Mucosa of rectum (tissue), 2 donors: ENCODE data around the gene CAPSL.

Source experiments
- H3K27ac ChIP-seq, 2 donors: one replicate each; pipeline ENCODE4 v1.7.0; 2013; ENCODE audit warnings: inconsistent platforms in 2 of 2, low read depth in 2 of 2, low read length in 2 of 2
- H3K27me3 ChIP-seq, 2 donors: one replicate each; pipeline ENCODE4 v1.7.0; 2013; ENCODE audit warnings: low read length in 2 of 2; ENCODE audit not compliant: control insufficient read depth in 2 of 2, insufficient read depth in 2 of 2
- H3K36me3 ChIP-seq, 2 donors: one replicate each; pipeline ENCODE4 v1.7.0; 2013; ENCODE audit warnings: low read length in 2 of 2; ENCODE audit not compliant: control insufficient read depth in 2 of 2, insufficient read depth in 2 of 2
- H3K4me1 ChIP-seq, 2 donors: one replicate each; pipeline ENCODE4 v1.7.0; 2013; ENCODE audit warnings: low read length in 2 of 2, mild to moderate bottlenecking in 1 of 2; ENCODE audit not compliant: control insufficient read depth in 2 of 2, insufficient read depth in 2 of 2
- H3K4me3 ChIP-seq, 2 donors: one replicate each; pipeline ENCODE4 v1.7.0; 2013; ENCODE audit warnings: low read length in 2 of 2
- H3K9ac ChIP-seq, 2 donors: one replicate each; pipeline ENCODE4 v1.7.0; 2013; ENCODE audit warnings: low read length in 2 of 2, low read depth in 1 of 2, mild to moderate bottlenecking in 1 of 2
- H3K9me3 ChIP-seq, 2 donors: one replicate each; pipeline ENCODE4 v1.7.0; 2013; ENCODE audit warnings: low read length in 2 of 2; ENCODE audit not compliant: control insufficient read depth in 2 of 2
- donor health status: healthy.
- donor health status: Normal muscosa, but diverticular disease.

CAPSL gene

DNA sequence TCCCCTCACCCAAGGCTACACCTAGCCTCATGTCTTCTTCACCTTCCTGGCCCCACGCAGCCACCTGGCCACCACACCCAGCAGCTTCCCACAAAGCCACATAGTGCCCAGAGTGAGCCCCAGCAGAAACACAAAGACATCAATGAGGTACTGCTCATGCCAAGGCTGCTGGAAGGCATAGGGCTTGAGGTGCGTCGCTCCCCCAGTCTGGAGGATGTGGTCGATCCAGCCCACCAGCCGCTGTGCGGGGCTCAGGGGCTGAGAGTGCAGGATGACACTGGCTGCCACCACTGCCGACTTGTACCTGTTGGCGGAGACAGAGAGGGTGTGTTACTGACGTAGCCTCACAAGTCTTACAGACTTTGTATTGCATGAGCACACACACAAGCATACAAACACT is 15.8 kb upstream of the CAPSL start:
- H3K27ac ChIP-seq: no peak overlapping the region
- no peak overlapping the region for H3K4me3 ChIP-seq
- H3K36me3 ChIP-seq: no peaks in the 10 kb centered on the region
- no peaks in the 10 kb centered on the region for H3K4me1 ChIP-seq
- no peak overlapping the region for H3K9ac ChIP-seq
- no peaks in the 10 kb centered on the region for H3K9me3 ChIP-seq
- H3K27me3 ChIP-seq: no peaks in the 10 kb centered on the region

DNA sequence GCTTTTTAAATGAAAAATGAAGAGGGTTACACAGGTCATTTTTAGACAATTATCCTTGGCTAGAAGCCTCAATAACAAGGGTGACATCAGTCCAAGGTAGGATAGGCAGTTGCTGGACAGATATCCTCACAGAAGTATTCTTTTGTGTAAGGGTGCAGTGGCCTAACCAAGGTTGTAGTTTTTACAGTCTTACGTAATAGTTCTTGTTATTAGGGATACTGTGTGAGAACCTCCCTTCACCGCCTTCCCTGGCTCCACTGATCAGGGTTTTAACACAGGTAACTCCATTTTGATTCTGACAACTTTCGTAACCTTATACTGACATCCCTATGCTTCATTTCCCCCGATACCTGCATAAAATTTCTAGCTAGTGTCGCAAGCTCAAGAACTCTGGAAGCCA is 8.7 kb upstream of the CAPSL start:
- no peak overlapping the region for H3K9ac ChIP-seq

DNA sequence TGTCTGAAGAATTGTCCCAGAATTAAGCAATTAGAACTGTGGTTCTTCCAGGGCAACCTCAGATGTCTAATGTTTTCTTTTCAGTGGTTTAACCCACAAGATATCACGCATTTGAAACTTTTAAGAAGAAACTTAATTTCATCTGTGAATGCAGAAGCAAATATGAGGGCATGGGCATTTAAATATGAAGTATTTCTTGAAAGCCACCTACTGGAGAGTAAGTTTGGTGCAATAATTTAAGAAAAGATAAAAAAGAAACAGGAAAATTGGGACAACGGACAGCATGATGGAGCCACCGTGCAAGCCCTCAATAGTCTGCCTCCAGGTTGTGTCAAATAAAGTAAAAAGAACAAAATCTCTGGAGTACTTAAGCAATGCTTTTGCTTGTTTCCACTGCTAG is 1.2 kb upstream of the CAPSL start:
- H3K27ac ChIP-seq: no peak overlapping the region
- no peaks in the 10 kb centered on the region for H3K4me1 ChIP-seq
- H3K4me3 ChIP-seq: no peak overlapping the region
- no peaks in the 10 kb centered on the region for H3K27me3 ChIP-seq
- no peaks in the 10 kb centered on the region for H3K36me3 ChIP-seq
- no peaks in the 10 kb centered on the region for H3K9me3 ChIP-seq
- no peak overlapping the region for H3K9ac ChIP-seq

More for the DNA sequence above, 8.7 kb upstream of the CAPSL start:
- Histone ChIP-seq H3K9me3 (no peaks in the 10 kb centered on the region), H3K36me3 (no peaks in the 10 kb centered on the region), H3K27ac (no peak overlapping the region), H3K27me3 (no peaks in the 10 kb centered on the region), H3K4me3 (no peak overlapping the region), H3K4me1 (no peaks in the 10 kb centered on the region)

DNA sequence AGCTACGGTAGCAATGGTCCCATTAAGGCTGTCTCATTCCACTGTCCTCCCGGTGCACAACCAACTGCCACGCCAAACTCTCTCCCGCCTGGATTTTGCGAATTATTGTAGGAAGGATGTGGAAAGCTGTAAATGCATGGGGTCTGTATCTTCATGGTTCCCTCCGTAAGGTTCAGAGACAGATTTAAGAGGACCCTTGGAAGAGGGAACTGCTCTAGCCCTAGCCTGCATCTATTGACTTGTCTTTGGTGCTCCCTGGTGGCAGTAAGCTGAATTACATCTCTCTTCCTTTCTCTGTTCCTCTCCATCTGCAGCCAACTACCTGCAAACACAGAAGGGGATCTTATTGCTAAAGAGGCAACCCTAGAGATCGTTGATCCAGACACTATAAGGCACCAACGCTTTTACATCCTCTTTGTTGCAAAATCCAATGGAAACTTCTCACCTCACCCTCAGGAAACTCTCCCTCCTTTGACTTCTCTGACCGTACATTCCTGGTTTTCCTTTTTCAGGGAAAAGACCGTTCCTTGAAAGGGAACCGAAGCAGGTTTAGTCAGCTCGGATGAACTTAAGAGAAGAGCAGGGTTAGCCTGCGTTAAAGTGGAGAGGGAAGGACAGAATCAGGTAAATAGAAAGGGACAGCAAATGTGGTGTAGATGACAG is 11.9 kb downstream of the CAPSL start:
- no peak overlapping the region for H3K9ac ChIP-seq
- H3K27ac ChIP-seq: no peak overlapping the region
- H3K4me3 ChIP-seq: no peak overlapping the region
- H3K36me3 ChIP-seq: no peaks in the 10 kb centered on the region
- H3K27me3 ChIP-seq: peaks cover 3 to 4% of the 10 kb centered on the region in 2 donors
- H3K4me1 ChIP-seq: peaks cover 0 to 2% of the 10 kb centered on the region in 2 donors
- H3K9me3 ChIP-seq: no peaks in the 10 kb centered on the region

DNA sequence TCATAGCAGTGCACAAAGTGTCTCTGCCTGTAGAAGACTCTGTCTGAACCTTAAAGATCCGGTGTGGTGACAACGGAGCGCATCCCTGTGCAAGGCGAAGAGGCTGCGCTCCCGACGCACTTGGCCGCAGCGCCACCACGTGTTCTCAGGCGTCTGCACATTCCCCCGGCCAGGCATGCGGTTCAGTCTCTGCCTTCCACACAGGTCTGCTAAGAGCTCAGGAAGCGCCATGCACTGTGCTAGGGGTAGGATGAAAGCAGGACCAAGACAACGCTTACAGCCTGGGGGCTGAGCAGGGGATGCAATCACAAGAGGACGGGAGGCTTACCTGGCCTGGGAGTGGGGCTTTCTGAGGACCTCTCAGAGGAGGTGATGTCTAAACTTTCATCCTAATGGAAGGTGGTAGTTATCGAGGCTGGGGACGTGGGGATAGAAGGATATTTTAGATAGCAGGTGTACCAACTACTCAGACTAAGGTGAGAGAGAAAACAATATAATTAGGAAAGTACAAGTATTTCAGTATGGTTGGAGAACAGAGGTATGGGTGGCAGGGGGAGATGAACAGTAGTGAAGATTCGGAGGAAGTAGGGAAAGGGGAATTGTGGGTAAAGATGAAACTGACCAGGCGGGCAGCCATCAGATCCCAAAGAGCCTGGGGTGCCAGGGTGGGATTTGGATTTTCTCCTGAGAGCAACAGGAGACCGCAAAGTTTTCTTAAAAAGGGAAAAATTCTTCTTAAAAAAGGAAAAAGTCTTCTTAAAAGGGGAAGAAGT is 13.3 kb downstream of the CAPSL start:
- Histone ChIP-seq H3K4me3 (no peak overlapping the region), H3K27ac (no peak overlapping the region), H3K9ac (no peak overlapping the region), H3K9me3 (no peaks in the 10 kb centered on the region), H3K4me1 (peaks cover 0 to 2% of the 10 kb centered on the region in 2 donors), H3K27me3 (peaks cover 3 to 4% of the 10 kb centered on the region in 2 donors), H3K36me3 (no peaks in the 10 kb centered on the region)

DNA sequence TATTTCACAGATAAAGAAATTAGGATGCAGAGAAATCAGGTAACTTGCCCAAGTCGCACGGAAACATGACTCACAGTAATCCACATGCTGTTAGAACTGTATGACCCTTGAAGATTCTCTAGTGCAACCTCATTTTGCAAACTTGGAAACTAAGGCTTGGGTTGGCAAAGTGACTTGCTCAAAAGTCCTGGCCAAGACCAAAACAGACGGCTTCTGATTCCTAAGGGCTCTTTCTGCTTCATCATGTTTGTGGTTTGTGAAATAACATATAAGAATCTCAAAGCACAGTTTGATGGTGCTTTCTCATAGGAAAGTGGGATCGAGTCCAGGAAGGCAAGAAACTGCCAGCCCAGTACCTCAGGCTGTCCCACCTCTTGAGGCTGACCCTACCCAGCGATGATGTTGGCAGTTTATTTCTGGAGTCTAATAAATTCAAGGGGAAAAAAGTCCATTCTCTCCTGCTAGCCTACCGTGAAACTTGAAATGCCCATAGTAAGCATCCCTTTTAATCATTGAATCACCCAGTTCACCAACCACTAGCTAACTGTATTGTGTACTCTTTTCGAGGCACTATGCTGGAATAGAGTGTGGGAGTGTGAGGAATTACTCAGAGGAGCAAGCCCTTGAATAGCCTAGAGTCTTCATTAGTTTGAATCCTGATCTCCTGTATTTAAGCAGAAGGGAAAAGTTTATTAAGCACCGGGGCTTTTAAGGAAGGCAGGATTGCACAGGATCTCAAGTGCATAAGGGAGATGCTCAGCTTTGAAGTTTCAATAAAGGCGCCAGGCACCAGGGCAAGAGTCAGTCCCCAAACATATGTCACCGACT is 14.1 kb downstream of the CAPSL start:
- Histone ChIP-seq H3K9ac (no peak overlapping the region), H3K4me3 (no peak overlapping the region), H3K9me3 (no peaks in the 10 kb centered on the region), H3K27me3 (peaks cover 3 to 4% of the 10 kb centered on the region in 2 donors), H3K27ac (no peak overlapping the region), H3K36me3 (no peaks in the 10 kb centered on the region), H3K4me1 (peaks cover 0 to 2% of the 10 kb centered on the region in 2 donors)

DNA sequence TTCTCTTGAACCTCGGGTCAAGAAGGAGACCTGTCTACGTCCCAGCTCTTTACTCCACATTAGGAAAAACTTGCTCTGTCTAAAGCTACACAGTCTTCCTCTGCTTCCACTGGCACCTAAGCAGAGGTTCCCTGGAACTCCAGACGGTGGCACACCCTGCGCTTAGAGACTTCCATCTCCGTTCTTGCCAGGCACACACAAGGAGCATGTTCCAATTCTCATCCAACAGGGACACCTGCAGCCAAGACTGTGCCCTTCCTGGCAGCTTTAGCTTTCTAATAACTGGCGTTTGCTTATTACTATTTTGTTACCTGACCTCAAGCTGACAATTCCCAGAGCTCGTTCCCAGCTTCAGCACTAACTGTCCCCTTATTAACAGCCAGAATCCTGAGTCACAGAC is 16.0 kb downstream of the CAPSL start:
- Histone ChIP-seq H3K27ac (no peak overlapping the region), H3K9me3 (no peaks in the 10 kb centered on the region), H3K4me1 (peaks cover 0 to 2% of the 10 kb centered on the region in 2 donors), H3K36me3 (no peaks in the 10 kb centered on the region), H3K4me3 (no peak overlapping the region), H3K27me3 (peaks cover 3 to 4% of the 10 kb centered on the region in 2 donors), H3K9ac (no peak overlapping the region)

DNA sequence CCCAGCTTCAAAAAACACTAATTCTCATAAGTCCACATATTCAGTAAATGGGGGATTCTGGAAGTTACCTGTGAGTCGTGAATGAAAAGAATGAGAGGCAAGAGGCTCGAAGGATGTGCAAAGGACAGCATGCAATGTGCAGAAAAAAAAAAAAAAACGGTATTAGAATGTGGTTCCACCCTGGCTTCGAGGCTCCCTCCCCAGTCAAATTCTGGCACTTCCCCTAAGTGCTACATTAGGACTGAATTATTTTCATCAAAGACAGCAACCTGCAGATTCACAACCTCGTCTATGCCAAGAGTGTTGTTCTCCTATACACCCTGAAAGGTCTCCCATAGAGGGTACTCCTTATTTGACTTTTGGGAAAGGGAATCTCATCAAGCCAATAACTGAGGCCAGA is 16.5 kb downstream of the CAPSL start:
- no peak overlapping the region for H3K27ac ChIP-seq
- peaks cover 0 to 2% of the 10 kb centered on the region in 2 donors for H3K4me1 ChIP-seq
- no peaks in the 10 kb centered on the region for H3K36me3 ChIP-seq
- no peak overlapping the region for H3K4me3 ChIP-seq
- H3K9ac ChIP-seq: no peak overlapping the region
- peaks cover 3% of the 10 kb centered on the region in 2 donors for H3K27me3 ChIP-seq
- no peaks in the 10 kb centered on the region for H3K9me3 ChIP-seq

DNA sequence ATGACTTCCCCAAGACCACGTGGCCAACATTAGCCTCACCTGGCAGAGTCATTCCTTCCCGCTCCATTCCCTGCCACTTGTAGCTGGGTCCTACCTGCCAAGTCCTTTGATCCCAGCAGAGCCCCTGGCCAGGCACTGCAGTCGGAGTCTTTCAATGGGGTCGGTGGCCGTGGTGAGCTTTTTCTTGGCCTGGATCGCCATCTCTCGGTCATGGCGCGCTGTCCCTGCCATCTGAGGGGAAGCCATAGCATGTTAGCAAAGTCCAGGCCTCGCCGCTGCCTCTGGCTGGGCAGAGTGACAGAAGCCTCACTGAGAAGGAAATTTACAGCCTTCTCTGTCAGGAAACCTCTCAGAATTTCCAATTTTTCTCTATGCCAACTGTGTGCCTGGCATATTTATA is 17.5 kb downstream of the CAPSL start:
- Histone ChIP-seq H3K4me3 (no peak overlapping the region), H3K4me1 (peaks cover 0 to 2% of the 10 kb centered on the region in 2 donors), H3K9ac (no peak overlapping the region), H3K36me3 (no peaks in the 10 kb centered on the region), H3K27ac (no peak overlapping the region), H3K9me3 (no peaks in the 10 kb centered on the region), H3K27me3 (no peaks in the 10 kb centered on the region)

DNA sequence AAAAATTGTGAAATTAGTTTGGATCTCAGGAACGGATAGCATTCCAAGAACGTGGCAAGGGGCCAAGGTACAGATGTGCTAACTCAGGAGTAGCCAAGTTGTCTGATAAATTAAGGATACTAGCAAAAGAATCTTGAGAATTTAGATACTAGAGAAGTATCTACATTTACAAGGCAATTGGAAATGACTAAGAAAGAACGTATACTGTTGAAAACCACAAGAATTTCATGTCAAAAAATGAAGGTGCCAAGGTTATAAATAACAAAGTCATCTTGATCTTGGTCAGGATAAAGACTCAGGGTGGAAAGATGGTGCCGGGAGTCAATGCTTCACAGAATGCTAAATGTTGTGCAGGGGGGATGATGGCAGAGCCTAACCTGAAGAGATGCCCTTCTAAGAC is 19.2 kb downstream of the CAPSL start:
- Histone ChIP-seq H3K4me3 (no peak overlapping the region), H3K9ac (no peak overlapping the region), H3K36me3 (no peaks in the 10 kb centered on the region), H3K27me3 (no peaks in the 10 kb centered on the region), H3K4me1 (no peaks in the 10 kb centered on the region), H3K27ac (no peak overlapping the region), H3K9me3 (no peaks in the 10 kb centered on the region)
